ENCODE results near the gene RNU2-63P.
"Not testable (repeated sequence)": the region's sequence is repeated elsewhere in the genome, so short reads cannot be mapped to it uniquely, and the experiment has no call there.

The RNU2-63P gene

GRCh38 chr2:88027697-88028389, 11.5 kb upstream of the RNU2-63P start:
- no peak for DNase-seq

DNA sequence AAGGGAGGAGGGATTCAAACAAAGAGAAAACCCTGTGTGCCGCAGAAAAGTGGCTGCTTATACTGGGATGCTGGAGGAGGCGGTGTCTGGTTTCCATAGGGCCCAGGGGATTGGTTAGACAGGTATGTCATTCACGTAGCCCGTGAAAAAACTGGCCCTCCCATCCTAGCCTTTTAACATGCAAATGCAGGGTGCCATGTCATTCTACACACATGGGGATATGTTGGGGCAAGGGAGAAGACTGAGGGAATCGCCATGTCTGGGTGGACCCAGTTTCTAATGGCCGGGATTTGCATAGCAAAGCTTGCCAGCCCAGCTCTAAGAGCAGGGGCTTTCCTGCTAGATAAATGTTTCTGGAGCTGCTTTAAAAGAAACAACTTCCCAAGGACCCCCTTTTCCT, 8.2 kb upstream of the RNU2-63P start:
- no peak for DNase-seq

DNA sequence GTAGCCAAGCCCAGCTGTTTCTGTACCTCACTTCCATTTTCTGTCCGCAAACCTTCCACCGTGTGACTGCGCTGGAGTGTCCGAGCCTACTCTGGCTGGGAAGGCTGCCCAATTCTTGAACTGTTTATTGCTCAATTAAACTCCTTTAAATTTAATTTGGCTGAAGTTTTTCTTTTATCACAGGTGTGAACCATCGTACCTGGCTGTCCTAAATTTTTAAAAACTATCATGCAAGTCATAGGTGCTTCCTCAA, 6.2 kb upstream of the RNU2-63P start:
- DNase-seq, result no peak

DNA sequence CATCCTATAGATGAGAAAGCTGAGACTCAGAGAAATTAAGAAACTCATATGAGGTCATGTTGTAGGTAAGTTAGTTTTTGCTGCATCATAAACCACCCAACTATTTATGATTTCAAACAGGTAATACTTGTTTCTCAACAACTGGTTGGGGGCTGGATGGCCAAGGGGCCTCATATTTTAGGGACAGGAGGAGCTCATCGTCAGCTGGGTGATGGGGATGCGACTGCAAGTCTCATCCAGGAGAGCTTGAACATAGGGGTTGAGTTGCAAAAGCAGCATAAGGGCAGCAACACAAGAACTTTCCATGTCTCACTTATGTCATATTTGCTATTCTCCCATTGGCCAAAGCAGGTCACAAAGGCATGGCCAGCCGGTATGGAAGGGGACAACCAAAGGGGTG, 3.6 kb upstream of the RNU2-63P start:
- no peak for DNase-seq

- no peak for DNase-seq
Observed at GRCh38 chr2:88018909-88019308, 2.6 kb upstream of the RNU2-63P start.

DNA sequence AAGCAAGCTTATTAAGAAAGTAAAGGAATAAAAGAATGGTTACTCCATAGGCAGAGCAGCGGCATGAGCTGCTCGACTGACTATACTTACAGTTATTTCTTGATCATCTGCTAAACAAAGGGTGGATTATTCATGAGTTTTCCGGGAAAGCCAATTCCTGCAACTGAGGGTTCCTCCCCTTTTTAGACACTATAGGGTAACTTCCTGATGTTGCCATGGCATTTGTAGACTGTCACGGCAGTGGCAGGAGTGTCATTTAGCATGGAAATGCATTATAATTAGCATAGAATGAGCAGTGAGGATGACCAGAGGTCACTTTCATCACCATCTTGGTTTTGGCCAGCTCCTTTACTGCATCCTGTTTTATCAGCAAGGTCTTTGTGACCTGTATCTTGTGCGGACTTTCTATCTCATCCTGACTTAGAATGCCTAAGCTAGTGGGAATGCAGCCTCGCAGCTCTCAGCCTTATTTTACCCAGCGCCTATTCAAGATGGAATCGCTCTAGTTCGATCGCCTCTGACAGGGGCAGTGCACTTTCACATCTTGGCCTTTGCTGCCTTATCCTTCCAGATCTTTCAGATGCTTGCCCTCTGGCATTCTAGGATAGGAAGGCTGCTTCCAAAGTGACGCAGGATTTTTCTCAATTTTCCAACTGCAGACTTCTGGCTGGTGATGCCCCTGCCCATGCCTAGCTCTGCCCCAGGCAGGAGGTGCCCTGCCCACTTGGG, 1.9 kb upstream of the RNU2-63P start:
- not testable (repeated sequence) for DNase-seq

DNA sequence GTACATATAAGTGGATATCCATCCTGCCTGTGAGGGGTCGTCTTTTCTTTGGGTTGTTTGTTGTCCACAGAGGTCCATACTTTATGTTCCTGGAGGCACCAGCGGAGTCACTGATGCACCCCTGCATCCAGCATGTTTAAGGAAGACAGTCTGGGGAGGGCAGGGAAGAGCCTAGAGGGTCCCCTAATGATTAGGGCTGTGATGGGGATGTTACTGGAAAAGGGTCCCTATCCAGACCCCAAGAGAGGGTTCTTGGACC, 1.4 kb upstream of the RNU2-63P start:
- DNase-seq, result not testable (repeated sequence)

DNA sequence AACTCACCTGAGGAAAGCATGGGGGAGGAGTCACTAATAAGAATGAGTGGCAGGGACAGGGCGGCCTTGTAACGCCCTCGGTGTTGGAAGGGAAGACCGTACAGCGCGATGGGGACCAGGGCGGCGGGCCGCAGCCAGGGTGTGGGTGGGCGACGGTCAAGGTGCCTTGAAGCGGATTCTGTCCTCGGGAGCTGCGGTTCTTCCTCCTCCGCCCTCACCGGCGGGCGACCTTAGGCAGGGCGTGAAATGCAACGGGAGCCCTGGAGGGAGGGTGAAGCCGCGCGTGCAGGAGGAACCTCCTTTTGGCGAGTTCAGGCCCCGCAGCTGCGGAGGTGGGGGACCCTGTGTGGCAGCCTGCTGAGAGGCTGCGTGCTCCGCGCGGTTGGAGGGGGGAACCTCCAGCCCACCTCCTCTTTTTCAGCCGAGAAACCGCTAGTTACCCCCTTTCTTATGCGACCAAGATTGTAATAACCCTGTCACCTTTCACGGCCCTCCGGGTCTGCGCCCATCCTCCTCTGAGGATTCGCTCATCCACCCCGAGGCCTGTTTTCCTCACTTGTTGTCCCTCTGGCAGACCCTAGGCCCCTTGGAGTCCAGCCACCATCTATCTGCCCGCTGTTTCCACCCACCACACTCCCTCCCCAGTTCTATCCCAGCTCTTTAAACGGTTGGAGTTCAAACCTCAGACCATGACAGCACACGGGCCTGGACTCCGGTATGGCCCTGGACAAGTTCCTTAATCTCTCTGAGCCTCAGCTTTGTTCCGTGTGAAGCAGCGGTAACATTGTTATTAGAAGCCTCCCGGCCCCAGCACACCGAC, 823 bp upstream of the RNU2-63P start:
- no peak for DNase-seq

DNA sequence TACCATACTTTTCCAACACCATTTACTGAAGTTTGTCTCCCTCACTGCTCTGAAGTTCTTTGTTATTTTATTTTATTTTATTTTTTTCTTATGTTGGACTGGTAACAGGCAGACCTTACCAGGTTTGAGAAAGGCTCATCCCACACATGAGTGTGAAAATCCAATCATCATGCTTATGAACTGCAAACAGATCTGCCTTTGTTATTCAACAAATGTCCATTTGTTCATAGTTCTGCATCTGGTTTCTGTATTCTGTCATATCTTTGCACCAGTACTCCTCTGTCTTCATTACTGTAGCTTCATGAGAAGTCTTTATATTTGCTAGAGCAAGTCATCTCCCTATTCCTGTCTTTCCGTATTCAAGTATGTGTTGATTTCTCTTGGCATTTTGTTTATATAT, 5.3 kb downstream of the RNU2-63P start:
- DNase-seq, result no peak

DNA sequence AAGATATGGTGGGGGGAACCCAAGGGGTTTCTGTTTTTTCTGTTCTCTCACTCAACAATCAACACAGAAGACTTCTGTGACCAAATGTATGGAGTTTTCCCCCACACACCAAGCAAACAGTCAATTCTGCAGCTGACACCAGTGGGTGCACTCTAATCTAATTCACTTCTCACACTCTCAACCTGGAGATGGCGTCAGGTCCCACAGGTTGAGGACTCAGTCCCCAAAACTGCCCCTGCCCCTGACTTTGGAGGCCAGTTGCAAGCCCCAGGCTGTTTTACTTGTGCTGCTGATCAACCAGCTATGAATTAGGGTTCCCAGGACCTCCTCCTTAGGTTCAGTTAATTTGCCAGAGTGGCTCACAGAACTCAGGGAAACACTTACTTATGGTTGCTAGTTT, 6.2 kb downstream of the RNU2-63P start:
- no peak for DNase-seq

DNA sequence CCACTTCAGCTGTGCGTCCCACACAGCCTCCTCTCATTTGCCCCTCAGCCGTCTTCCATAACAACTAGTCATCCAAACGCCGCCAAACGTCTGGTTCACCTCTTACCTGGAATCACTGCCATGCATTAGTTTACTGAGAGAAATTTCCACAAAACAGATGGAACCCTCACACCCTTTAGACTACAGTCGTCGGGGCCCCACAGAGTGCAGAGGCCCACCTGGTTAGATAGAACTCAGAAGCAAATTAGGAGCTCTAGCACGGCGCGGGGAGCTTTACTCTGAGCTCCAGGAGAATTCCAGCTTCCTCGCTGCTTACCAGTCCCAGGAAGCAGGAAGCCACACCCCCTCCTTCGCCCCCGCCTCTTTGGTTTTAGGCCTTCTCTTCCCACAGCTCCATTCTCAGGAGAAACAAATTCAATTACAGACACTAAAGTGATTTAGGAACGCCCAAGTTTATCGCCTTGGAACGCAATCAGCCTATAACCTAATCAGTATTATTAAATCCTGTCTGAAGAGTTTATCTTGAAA, 9.4 kb downstream of the RNU2-63P start:
- no peak for DNase-seq

- DNase-seq, result no peak
Observed at GRCh38 chr2:88005776-88006175, 10.6 kb downstream of the RNU2-63P start.

DNA sequence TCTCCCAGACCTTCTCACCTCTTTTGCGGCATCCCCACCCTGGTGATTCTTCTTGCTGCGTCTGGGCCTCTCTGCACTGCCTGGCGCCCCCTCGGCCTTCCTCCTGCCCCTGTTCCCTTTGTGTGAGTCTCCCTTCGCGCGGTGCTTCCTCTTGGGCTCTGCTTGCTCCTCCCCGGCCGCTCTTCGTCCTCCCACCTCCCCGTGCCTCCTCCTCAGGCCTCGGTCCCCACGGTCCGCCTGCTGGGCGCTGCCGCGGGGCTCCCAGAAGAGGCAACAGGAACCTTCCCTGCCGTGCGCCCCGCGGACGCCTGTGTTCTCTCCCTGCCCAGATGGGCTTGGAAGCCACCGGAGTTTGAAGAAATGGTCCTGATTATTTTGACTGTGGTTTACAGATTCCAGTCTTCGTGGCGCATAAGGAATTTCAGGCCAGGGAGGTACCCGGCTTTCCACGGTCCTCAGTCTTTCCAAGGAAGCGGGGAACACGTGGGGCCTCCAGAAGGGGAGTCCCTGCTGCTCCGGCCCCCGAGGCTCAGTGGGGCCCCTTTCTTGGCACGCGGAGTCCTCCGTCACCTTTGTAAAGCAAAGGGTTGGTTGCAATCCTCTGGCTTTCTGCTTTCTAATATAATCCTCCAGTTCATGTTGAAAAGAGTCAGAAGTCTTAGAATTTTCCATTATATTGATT, 13.1 kb downstream of the RNU2-63P start:
- no peak for DNase-seq

- DNase-seq, result no peak
Observed at GRCh38 chr2:88002359-88002707, 14.0 kb downstream of the RNU2-63P start.

GRCh38 chr2:88000474-88000873, 15.9 kb downstream of the RNU2-63P start:
- not testable (repeated sequence) for DNase-seq

GRCh38 chr2:87996570-87996969, 19.8 kb downstream of the RNU2-63P start:
- no peak for DNase-seq

GRCh38 chr2:87995756-87996155, 20.6 kb downstream of the RNU2-63P start:
- no peak for DNase-seq

GRCh38 chr2:87994304-87994850, 22.0 kb downstream of the RNU2-63P start:
- DNase-seq, result not testable (repeated sequence)

DNA sequence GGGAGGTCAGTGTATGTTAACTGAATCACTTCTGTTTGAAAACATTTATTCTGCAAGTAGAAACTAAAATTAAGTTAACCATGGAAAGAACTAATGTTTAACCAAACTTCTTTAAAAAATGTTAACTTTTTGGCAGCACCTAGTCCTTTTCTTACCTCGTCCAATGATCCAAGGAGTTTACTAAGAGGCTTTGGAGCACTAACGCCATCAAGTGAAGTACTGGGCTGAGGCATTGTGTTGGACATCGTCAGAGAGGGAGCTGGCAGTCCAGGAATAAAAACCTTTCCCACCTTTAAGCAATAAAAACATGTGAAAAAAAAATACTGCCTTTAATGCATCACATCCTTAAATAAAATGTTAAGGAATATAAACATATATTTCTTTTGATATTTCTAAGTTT, 23.8 kb downstream of the RNU2-63P start:
- not testable (repeated sequence) for DNase-seq

DNA sequence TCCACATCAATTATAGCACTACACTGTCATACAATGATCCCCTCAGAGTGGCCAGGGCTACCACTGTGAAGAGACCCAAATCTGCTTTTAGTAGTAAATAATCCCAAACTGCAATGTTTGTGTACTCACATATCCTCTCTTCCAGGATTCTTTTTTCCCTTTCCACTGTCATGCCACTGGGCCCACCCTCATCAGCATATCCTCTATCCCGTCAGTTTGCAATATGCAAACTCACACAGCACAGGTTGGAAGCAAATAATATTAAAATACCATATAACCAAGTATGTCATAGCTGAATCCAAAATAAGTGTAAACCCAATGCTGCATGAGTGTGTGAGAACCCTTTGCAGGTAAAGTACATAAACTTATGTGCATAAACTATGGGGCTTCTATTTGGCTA, 28.9 kb downstream of the RNU2-63P start:
- DNase-seq, result not testable (repeated sequence)

GRCh38 chr2:87985902-87986301, 30.4 kb downstream of the RNU2-63P start:
- not testable (repeated sequence) for DNase-seq

DNA sequence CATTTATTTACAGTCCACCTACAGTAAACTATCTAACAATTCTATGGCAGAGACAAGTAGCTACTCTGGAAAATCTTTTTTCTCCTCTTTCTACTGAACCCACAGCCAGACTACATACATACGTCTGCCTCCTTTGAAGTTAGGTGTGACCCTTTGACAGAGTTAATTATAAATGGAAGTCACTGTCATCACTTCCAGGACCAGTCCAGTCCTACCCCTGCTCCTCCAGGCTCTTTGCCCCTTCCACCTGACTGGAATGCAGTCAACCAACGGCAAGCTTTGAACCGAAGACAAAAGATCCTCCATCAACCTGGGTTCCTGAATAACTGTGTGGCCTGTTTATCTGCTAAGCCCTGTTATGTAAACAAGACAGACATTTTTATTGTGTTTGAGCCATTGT, 35.2 kb downstream of the RNU2-63P start:
- not testable (repeated sequence) for DNase-seq

DNA sequence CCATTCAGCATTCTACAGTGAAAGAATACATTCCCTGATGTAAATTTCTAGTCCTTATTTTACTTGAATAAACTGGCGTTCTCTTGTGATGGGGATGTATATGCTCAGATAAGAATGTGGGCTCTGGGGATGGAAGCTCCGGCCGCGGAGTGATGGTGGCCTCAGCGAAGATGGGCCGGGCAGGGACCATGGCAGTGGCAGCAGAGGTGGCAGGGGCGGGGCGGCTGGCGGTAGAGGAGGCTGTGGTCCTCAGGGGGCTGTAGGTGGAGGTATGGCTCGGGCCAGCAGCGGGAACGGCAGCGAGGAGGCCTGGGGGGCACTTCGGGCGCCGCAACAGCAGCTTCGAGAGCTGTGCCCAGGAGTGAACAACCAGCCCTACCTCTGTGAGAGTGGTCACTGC, 44.0 kb downstream of the RNU2-63P start:
- not testable (repeated sequence) for DNase-seq
